Erythroblast (primary cell): ENCODE data around the gene EPHA2.
A peak's percentile ranks its signal among the peaks of the same experiment; 100 is the strongest.

Source experiments
- DNase-seq, 2 experiments: peaks; one replicate each; lab custom pipeline; 2025; lab: John Stamatoyannopoulos, UW
- GATA1 ChIP-seq: IDR thresholded peaks from 2 replicates; pipeline ENCODE4 v1.6.1; 2011; ENCODE audit warnings: low read depth, mild to moderate bottlenecking, control low read depth, low read length, moderate library complexity
- POLR2A ChIP-seq: IDR thresholded peaks from 2 replicates; pipeline ENCODE4 v1.6.1; 2011; ENCODE audit warnings: mild to moderate bottlenecking, low read length

Gene EPHA2

GRCh38 chr1:16092923-16093511 lies 62.9 kb downstream of the EPHA2 start:
- no peak for DNase-seq
- TF ChIP-seq POLR2A (no peak), GATA1 (no peak)

DNA sequence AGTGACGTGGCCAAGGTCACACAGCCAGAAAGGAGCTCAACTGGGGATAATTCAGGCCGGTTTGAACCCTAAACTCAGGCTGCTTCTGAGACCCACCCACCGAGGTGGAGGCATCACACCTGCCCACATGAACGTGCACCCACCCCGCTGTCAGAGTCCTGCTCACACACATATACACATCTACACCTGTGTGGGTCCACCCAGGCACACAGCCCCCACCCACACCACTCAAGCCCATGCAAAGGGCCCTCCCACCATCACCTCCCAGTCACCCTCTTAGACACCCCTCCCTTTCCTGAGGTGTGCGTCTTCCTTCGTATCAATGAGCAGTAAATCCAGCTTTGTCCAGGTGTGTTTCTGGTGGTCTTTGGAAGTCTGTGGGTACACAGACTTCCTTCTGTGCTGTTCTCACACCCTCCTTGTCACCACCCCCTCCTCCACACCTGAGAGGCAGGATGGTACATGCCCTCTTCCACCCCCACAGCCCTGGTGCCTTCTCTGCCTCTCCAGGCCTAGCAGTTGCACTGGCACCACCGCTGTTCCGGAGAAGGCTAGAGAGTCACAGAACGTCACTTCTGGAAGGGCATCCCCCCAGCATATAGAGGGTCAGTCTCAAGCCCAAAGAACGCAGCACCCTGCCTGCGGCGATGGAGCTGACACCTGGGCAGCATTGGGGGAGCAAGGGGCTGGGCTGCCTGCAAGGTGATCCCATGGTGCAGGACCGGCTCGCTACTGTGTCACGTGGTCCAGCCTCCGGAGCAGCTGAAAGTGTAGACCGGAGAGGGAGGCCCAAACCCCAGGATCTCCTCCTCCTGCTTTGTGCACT lies 63.6 kb downstream of the EPHA2 start:
- no peak for TF ChIP-seq GATA1
- no peak for DNase-seq

GRCh38 chr1:16091296-16091695 lies 64.6 kb downstream of the EPHA2 start:
- no peak for TF ChIP-seq POLR2A
- no peak for TF ChIP-seq GATA1
- no peak for DNase-seq

DNA sequence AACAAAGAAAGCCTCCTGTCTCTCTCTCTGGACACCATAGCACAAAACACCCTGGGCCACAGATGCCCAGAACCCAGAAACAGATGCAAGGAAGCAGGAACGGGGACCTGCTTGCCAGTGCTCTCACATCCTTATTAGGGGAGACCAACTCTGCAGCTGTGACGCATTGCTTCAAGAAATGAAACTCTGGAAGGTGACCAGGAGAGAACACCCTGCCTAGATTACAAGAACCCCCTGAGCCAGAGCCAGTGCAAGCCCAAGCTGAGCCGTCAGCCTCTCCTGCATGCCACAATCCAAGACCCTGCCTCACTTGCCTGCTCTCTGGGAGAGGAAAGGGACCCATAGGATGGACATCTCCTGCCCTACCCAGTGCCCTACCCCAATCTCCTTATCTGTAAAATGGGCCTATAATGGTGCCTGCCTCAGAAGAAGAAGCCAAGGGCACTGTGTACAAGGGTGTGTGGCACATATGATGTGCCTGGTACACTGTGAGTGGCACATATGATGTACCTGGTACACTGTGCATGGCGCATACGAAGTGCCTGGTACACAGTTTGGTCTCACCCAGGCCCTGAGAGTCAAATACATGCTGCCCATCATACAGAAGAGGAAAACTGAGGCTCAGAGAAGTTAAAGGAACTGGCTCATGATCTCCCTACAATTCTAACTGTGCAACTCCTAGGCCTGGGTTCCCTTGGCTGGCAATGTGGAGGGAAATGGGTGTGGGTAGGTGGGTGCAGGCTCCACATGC lies 65.6 kb downstream of the EPHA2 start:
- TF ChIP-seq POLR2A (no peak), GATA1 (no peak)
- no peak for DNase-seq

DNA sequence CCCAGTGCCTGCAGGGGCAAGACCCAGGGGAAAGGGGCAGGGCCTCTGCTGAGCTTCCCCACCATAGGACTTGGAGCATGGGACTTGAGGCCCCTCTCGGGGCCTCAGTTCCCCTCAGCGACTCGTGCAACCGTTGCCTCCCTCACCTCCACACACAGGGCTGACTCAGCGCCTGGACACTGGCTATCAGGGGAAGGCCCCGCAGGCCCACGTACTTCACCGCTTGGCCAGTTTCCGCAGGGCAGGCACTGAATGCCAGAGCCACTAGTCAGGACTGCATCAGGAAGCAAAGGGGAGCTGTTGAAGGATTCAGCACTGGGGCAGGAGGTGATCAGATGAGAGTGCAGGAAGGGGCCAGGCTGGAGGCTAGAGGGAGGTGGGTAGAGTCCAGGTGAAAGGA lies 66.9 kb downstream of the EPHA2 start:
- no peak for DNase-seq
- TF ChIP-seq POLR2A, result no peak
- TF ChIP-seq GATA1, result no peak

DNA sequence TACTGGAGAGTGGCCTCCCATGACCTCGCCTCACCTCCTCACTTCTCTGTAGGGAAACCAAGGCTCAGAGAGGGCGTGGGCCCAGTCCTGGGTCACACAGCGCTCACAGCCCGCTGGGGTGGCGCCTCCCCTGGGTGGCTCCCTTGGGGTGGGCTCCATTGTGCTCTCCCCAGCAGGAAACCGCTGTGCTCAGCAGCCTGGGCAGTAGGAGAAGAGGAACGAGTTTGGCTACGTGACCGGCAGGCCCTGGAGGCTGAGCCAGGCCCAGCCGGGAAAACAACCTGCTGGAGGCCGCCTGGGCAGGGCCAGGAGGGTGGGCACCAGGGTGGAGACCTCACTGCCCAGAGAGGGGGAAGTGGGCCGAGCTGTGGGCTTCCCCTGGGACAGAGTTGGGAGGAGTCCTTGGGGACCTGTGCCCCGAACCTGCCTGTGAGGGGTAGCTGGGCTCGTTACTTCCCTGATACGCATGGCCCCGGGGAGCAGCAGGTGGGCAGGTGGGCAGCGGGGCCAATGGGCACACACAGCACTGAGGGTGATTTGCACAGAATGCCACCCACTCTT lies 67.4 kb downstream of the EPHA2 start:
- TF ChIP-seq GATA1 (no peak), POLR2A (no peak)
- no peak for DNase-seq

DNA sequence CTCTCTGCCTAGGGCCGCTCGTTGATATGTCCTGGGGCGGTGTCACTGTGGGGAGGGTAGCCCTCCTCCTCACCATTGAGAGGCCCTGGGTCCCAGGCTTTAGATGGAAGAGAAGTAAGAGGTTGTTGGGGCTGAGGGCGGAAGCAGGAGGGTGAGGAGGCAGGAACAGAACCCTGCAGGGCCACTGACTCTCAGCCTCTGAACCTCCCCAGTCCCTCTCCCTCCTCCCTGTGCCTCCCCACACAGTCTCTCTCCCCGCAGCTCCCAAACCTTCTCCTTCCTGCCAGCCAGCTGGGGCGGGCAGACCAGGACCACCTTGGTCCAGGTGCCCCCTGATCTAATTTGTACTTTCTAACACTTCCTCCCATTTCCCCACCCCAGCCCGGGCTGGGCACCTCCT lies 68.1 kb downstream of the EPHA2 start:
- no peak for TF ChIP-seq GATA1
- no peak for TF ChIP-seq POLR2A
- DNase-seq, result no peak

- TF ChIP-seq GATA1 (no peak), POLR2A (no peak)
- DNase-seq, result no peak
Observed at GRCh38 chr1:16085522-16085921, 70.3 kb downstream of the EPHA2 start.

- DNase-seq, result no peak
- no peak for TF ChIP-seq GATA1
- no peak for TF ChIP-seq POLR2A
Observed at GRCh38 chr1:16083486-16083885, 72.4 kb downstream of the EPHA2 start.

- DNase-seq, result peak; percentile 66 to 85
- no peak for TF ChIP-seq GATA1
- TF ChIP-seq POLR2A, result no peak
Observed at GRCh38 chr1:16082283-16083038, 73.4 kb downstream of the EPHA2 start.

GRCh38 chr1:16081636-16082035 lies 74.2 kb downstream of the EPHA2 start:
- TF ChIP-seq POLR2A (no peak), GATA1 (no peak)
- DNase-seq, result no peak

DNA sequence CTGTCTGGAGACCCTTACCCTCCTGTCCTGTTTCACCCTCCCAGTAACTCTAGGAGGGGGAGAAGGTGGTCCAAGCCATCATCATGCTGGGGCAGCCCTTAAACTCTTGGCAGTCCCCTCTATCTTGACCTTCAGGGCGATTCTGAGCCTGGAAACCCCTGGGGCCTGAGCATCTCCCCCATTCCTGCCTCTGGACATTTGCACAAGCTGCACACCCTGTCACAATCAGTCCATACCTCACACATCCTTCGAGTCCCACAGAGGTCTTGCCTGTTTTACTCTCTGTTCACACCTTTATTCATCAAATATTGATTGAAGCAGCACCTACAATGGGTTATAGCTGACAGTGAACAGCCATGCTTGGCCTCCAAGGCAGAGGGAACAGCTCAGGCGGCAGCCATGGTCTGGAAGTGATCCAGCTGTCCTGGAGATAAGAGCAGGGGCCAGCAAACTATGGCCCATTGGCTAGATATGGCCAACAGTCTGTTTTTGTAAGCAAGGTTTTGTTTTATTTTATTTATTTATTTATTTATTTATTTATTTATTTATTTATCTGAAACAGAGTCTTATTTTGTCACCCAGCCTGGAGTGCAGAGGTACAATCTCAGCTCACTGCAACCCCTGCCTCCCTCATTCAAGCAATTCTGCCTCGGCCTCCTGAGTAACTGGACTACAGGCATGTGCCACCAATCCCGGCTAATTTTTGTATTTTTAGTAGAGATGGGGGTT lies 75.3 kb downstream of the EPHA2 start:
- peak; percentile 41 to 48 for DNase-seq
- TF ChIP-seq GATA1, result no peak
- no peak for TF ChIP-seq POLR2A
